HG02678 (cell line): Measurements from ENCODE around the gene MEIG1.
A peak's percentile ranks its signal among the peaks of the same experiment; 100 is the strongest.
"Not testable (repeated sequence)": the region's sequence is repeated elsewhere in the genome, so short reads cannot be mapped to it uniquely, and the experiment has no call there.

ENCODE experiments used
- ATAC-seq: cut with Tn5 transposase; IDR thresholded peaks from one replicate; pipeline ENCODE4 v1.9.1; 2021; ENCODE audit warnings: mild to moderate bottlenecking, moderate library complexity; ENCODE audit not compliant: unreplicated experiment

The MEIG1 gene

GRCh38 chr10:14959221-14960057, at the start of gene MEIG1:
TSS of gene MEIG1 (plus strand) at chr10:14959388. CDS start at chr10:14966469, 7,081 bp downstream.
- ATAC-seq = peak; percentile 81

GRCh38 chr10:14910953-14911352, 48.2 kb upstream of the MEIG1 start:
- ATAC-seq = no peak

- no peak for ATAC-seq
These were observed 47.4 kb upstream of the MEIG1 start for GRCh38 chr10:14911801-14912200.

GRCh38 chr10:14916600-14916999, 42.6 kb upstream of the MEIG1 start:
- ATAC-seq = no peak

GRCh38 chr10:14917827-14918226, 41.4 kb upstream of the MEIG1 start:
- no peak for ATAC-seq

GRCh38 chr10:14918964-14919363, 40.2 kb upstream of the MEIG1 start:
- no peak for ATAC-seq

GRCh38 chr10:14924013-14924412, 35.2 kb upstream of the MEIG1 start:
- no peak for ATAC-seq

GRCh38 chr10:14925268-14925667, 33.9 kb upstream of the MEIG1 start:
- no peak for ATAC-seq

GRCh38 chr10:14926061-14926470, 33.1 kb upstream of the MEIG1 start:
- peak; percentile 14 for ATAC-seq

- ATAC-seq = peak; percentile 98
These were observed 32.3 kb upstream of the MEIG1 start for GRCh38 chr10:14926722-14927416.

- ATAC-seq = no peak
These were observed 28.6 kb upstream of the MEIG1 start for GRCh38 chr10:14930610-14931009.

- no peak for ATAC-seq
These were observed 22.6 kb upstream of the MEIG1 start for GRCh38 chr10:14936584-14936983.

GRCh38 chr10:14938971-14939370, 20.2 kb upstream of the MEIG1 start:
- not testable (repeated sequence) for ATAC-seq

GRCh38 chr10:14942147-14942949, 16.8 kb upstream of the MEIG1 start:
- peak; percentile 96 for ATAC-seq

- not testable (repeated sequence) for ATAC-seq
These were observed 16.2 kb upstream of the MEIG1 start for GRCh38 chr10:14942950-14943338.

- no peak for ATAC-seq
These were observed 14.1 kb upstream of the MEIG1 start for GRCh38 chr10:14945108-14945507.

- ATAC-seq = no peak
These were observed 11.9 kb upstream of the MEIG1 start for GRCh38 chr10:14947268-14947667.

GRCh38 chr10:14949291-14949690, 9.9 kb upstream of the MEIG1 start:
- no peak for ATAC-seq

GRCh38 chr10:14952851-14953423, 6.3 kb upstream of the MEIG1 start:
- no peak for ATAC-seq

GRCh38 chr10:14953424-14954000, 5.7 kb upstream of the MEIG1 start:
- peak; percentile 34 for ATAC-seq
